Activated naive CD8-positive, alpha-beta T cell treated with anti-CD3 and anti-CD28 coated beads, Interleukin-2, amount 50 U/mL, for 24 hours (primary cell): ENCODE measurements around the gene GRID1.
"Not testable (repeated sequence)": the region's sequence is repeated elsewhere in the genome, so short reads cannot be mapped to it uniquely, and the experiment has no call there.

Experiments
- ATAC-seq: fragments of 150-1000 bp; cut with Tn5 transposase; one replicate; pipeline ENCODE4 v1.10.0; 2021
- DNase-seq: peaks from one replicate; pipeline ENCODE4 v3.0.0; 2021
- H3K27ac Mint-ChIP-seq: one replicate; pipeline ENCODE4 v1.8.0; 2021; ENCODE audit warnings: mild to moderate bottlenecking, mixed read lengths
- H3K27me3 Mint-ChIP-seq: one replicate; pipeline ENCODE4 v1.8.0; 2021; ENCODE audit warnings: mixed read lengths
- H3K36me3 Mint-ChIP-seq: one replicate; pipeline ENCODE4 v1.8.0; 2021; ENCODE audit warnings: low read depth, mixed read lengths
- H3K4me1 Mint-ChIP-seq: one replicate; pipeline ENCODE4 v1.8.0; 2021; ENCODE audit warnings: mixed read lengths
- H3K4me3 Mint-ChIP-seq: one replicate; pipeline ENCODE4 v1.8.0; 2021; ENCODE audit warnings: mild to moderate bottlenecking, moderate library complexity, mixed read lengths
- H3K9me3 Mint-ChIP-seq: one replicate; pipeline ENCODE4 v1.8.0; 2021; ENCODE audit warnings: mixed read lengths

The GRID1 gene

DNA sequence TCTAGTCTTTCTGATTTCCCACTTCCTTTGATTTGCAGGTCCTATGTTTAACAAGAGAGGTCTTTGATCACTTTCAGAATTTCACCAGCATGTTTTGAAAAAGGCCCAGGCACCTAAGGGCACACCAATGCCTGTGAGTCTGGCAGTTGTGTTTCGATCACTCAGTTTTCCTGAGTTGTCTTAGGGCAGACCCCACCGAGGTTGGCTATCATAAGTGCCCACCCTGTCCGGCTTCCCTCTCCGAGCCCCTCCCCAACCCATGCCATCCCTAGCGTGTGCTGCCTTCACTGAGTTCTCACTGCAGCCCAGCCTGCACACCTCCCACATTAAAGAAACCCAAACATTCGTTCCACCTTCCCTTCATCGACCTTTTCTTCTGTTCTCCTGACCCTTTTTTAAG, 257.9 kb downstream of the GRID1 start:
- Mint-ChIP-seq H3K9me3 (no peaks in the 10 kb centered on the region), H3K36me3 (no peaks in the 10 kb centered on the region), H3K27me3 (no peaks in the 10 kb centered on the region), H3K4me3 (no peak overlapping the region), H3K27ac (no peak overlapping the region), H3K4me1 (no peaks in the 10 kb centered on the region)
- DNase-seq (no peak), ATAC-seq (no peak)

DNA sequence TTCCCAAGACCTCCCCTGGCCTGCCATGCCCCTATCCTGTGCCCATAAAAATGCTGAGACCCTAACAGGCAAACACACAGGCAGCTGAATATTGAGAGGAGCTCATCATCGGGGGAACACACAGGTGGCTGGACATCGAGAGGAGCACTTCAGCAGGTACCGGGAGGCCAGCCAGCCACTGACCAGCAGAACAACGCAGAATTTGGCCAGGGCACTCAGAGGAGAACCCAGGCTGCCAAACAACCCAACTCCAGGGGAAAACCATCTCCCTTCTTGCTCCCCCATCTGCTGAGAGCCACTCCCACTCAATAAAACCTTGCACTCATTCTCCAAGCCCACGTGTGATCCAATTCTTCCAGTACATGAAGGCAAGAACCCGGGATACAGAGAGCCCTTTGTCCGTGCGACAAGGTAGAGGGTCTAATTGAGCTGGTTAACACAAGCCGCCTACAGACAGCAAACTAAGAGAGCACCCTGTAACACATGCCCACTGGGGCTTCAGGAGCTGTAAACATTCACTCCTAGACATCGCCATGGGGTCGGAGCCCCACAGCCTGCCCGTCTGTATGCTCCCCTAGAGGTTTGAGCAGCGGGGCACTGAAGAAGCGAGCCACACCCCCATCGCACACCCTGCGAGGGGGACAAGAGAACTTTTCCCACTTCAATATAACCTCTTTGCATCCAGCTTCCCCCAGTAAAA, 258.8 kb downstream of the GRID1 start:
- not testable (repeated sequence) for DNase-seq, H3K27ac Mint-ChIP-seq, H3K36me3 Mint-ChIP-seq, H3K9me3 Mint-ChIP-seq, ATAC-seq, H3K4me1 Mint-ChIP-seq, H3K4me3 Mint-ChIP-seq, H3K27me3 Mint-ChIP-seq

DNA sequence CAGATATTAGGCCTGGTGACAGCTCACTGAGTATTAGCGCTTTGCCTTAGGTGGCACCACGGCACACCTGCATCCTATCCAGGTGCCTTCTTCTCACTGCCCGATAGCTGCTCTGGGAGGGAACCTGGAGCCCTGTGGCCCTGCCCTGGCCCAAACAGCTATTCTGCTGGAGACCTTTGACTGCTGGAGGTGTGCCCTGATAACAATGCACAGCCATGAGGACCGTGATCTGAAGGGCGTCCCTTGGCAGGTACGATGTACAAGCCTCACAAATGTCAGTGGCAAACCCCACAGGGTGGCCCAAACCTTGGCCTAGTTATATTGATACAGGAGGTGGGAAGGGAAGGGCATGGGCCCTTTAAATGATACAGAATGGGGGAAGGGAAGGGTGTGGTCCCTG, 259.5 kb downstream of the GRID1 start:
- DNase-seq: no peak
- Mint-ChIP-seq H3K36me3 (no peaks in the 10 kb centered on the region), H3K4me1 (no peaks in the 10 kb centered on the region), H3K4me3 (no peak overlapping the region), H3K9me3 (no peaks in the 10 kb centered on the region), H3K27ac (no peak overlapping the region), H3K27me3 (no peaks in the 10 kb centered on the region)
- ATAC-seq: no peak

DNA sequence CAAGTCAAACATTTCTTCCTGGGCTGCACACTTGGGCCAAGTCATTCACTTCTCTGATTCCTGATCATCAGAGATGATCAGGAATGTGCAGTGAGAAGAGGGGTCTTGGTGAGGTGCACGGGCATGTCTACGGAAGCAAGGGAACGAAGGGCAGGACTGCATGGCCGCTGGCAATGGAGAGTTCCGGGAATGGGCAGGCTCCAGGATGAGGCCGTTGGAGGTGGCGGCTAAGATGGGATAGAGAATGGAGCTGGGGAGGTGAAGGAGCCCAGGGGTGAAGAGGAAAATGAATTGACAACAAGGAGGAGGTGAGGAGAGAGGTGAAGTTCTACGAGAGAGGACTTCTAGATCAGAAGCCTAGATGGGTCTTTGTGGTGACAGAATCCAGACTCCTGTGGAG, 260.0 kb downstream of the GRID1 start:
- Mint-ChIP-seq H3K36me3 (no peaks in the 10 kb centered on the region), H3K27me3 (no peaks in the 10 kb centered on the region)

DNA sequence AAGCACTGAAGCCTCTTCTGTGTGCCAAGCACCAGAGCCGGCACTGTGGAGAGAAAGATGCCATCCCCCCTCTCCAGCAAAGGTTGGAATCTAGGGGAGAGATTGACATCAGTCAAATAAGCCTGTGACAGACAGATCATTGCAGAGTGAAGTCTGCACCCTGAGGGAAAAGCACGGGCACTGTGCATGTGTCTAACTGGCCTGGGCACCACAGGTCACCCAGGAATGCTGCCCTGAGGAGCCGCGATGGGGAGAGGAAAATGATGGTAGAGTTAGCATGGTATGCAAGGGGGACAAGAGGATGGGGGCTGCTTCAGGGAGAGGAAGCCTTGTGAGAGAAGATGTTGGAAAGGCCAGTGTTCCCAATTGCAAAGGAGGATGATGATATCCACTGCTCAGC, 261.0 kb downstream of the GRID1 start:
- no peaks in the 10 kb centered on the region for H3K27me3 Mint-ChIP-seq
- no peaks in the 10 kb centered on the region for H3K4me1 Mint-ChIP-seq
- no peaks in the 10 kb centered on the region for H3K36me3 Mint-ChIP-seq
- H3K27ac Mint-ChIP-seq: no peak overlapping the region
- ATAC-seq: no peak
- H3K4me3 Mint-ChIP-seq: no peak overlapping the region
- H3K9me3 Mint-ChIP-seq: no peaks in the 10 kb centered on the region
- no peak for DNase-seq

More for the DNA sequence above, 260.0 kb downstream of the GRID1 start:
- Mint-ChIP-seq H3K4me1 (no peaks in the 10 kb centered on the region), H3K9me3 (no peaks in the 10 kb centered on the region), H3K27ac (no peak overlapping the region), H3K4me3 (no peak overlapping the region)
- DNase-seq (no peak), ATAC-seq (no peak)

DNA sequence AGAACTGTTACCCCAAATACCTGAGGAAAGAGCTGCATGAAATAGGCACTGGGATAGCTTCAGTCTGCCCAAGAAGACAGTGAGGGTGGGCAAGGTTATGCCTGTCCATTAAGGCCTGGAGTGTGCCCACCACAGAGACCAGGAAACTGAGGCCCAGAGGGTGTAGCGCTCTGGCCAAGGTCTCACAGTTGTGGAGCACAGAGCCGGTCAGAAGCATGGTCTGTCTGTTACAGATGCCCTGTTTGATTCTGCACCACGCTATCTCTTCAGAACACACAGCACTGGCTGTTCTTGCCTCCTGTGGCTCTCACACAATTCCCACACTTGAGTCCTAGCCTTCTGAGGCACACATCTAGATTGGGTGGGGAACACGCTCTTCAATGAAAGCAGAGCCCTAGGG, 261.4 kb downstream of the GRID1 start:
- H3K36me3 Mint-ChIP-seq: no peaks in the 10 kb centered on the region
- no peaks in the 10 kb centered on the region for H3K4me1 Mint-ChIP-seq
- no peaks in the 10 kb centered on the region for H3K27me3 Mint-ChIP-seq
- DNase-seq: no peak
- no peak overlapping the region for H3K27ac Mint-ChIP-seq
- H3K4me3 Mint-ChIP-seq: no peak overlapping the region
- no peak for ATAC-seq
- no peaks in the 10 kb centered on the region for H3K9me3 Mint-ChIP-seq

DNA sequence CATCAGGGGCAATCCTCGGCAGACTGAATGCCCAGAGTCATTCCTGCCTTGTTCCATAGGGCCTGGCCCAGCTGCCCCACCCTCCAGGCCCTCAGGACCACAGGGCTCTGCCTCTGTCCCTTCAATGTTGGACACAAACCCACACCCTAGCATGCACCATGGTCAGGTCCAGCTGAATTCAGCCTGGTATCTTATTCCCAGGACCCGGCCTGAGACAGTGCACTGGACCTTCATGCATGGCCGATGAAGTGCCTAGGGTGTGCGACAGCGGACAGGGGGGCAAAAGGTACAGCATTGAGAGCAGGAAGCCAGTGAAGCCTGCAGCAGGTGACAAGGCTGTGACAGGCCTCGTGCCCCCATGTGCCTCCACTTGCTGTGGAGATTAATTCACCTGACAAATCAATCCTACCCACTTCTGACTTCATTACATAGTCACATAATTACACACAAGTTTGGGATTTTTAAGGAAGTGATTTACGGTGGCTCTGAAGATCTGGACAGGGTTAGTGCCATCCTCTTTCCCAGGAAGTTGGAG, 261.9 kb downstream of the GRID1 start:
- no peak for DNase-seq
- H3K27me3 Mint-ChIP-seq: no peaks in the 10 kb centered on the region
- H3K9me3 Mint-ChIP-seq: no peaks in the 10 kb centered on the region
- H3K27ac Mint-ChIP-seq: no peak overlapping the region
- H3K4me1 Mint-ChIP-seq: no peaks in the 10 kb centered on the region
- no peaks in the 10 kb centered on the region for H3K36me3 Mint-ChIP-seq
- no peak for ATAC-seq
- no peak overlapping the region for H3K4me3 Mint-ChIP-seq

DNA sequence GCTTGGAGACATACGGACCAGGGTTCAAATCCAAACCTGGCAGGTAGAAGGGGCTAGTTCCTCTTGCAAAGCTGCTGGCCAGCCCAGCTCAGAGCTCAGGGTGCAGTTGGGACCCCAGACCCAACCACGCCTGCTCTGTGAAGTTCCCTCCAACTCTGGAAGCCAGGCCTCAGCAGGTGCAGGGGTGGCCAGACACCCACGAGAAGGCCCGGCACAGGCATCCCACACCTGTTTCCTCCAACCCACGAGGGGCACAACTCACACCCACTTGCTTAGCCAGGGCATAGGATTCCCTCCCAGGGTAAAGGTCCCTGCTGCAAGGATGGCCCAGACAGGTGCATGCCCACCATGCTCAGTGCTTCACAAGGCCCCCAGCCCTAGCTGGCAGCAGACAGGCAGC, 262.4 kb downstream of the GRID1 start:
- Mint-ChIP-seq H3K36me3 (no peaks in the 10 kb centered on the region), H3K4me3 (no peak overlapping the region), H3K27ac (no peak overlapping the region), H3K9me3 (no peaks in the 10 kb centered on the region), H3K27me3 (no peaks in the 10 kb centered on the region), H3K4me1 (no peaks in the 10 kb centered on the region)
- DNase-seq (no peak), ATAC-seq (no peak)

DNA sequence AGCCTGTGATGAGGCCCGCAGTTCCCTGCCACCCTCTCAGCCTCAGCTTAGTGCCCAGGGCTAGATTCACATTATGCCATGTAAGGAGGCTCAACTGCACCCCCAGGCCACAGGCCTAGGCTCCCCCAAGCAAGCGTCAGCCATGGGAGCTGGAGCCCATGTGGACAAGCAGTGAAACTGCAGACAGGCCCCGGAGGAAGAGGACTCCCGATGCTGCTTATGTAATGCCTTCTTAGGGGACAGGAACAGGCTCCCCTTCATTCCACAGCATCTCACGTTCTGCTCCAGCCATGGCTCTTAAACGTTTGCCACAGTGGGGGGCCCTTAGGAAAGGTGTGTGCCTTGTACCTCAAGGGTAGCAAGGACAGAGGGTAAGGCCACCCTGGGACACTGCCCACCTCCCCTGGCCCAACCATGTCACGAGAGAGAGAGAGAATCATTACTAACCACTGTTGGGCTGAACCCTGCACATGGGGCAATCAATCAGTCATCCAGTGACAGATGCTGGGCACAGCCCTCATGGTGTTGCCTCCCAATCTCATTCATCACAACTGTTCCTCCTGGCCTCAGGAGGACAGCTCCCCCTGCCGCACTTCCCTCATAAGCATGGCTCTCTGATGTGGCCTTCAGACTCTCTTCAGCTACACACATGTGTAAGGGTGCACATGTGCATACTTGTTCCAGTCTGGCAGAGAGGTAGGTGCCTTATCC, 263.0 kb downstream of the GRID1 start:
- Mint-ChIP-seq H3K4me3 (no peak overlapping the region), H3K27ac (no peak overlapping the region), H3K27me3 (no peaks in the 10 kb centered on the region), H3K36me3 (no peaks in the 10 kb centered on the region), H3K4me1 (no peaks in the 10 kb centered on the region), H3K9me3 (no peaks in the 10 kb centered on the region)
- no peak for DNase-seq
- no peak for ATAC-seq

DNA sequence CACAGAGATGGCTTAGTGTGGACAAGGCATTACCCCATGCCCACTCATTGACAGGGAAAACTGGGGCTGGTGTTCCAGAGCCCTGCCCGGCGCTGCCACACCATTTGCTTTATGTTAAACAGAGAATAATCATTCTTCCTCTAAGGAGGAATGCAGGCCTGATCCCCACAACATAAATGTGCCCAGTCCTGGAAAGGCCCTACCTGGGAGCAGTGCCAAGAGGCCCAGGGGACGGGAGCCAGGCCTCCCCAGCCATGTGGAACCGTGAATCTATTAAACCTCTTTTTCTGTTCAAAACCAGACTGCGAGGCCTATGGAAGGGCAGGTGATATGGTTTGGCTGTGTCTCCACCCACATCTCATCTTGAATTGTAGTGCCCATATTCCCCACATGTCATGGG, 264.1 kb downstream of the GRID1 start:
- DNase-seq (no peak), ATAC-seq (no peak)
- Mint-ChIP-seq H3K4me1 (no peaks in the 10 kb centered on the region), H3K36me3 (no peaks in the 10 kb centered on the region), H3K27me3 (no peaks in the 10 kb centered on the region), H3K27ac (no peak overlapping the region), H3K9me3 (no peaks in the 10 kb centered on the region), H3K4me3 (no peak overlapping the region)

DNA sequence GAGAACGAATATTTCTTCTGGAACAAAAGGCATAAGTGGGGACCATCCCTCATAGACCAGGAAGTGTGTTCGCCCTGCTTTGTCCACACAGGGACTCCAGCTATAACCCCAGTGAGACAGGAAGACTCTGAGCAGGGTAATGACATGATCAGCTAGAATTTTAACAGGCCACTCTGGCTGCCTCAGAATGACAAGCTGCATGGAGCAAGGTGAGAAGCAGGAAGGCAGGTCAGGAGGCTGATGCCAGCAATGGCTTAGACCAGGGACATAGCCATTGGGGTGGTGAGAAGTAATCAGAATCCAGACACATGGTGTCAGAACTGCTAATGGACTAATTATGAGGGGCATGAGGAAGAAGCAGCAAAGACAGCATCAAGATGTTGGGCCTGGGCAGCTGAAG, 264.6 kb downstream of the GRID1 start:
- Mint-ChIP-seq H3K4me3 (no peak overlapping the region), H3K9me3 (no peaks in the 10 kb centered on the region), H3K4me1 (no peaks in the 10 kb centered on the region), H3K27ac (no peak overlapping the region), H3K36me3 (no peaks in the 10 kb centered on the region), H3K27me3 (peaks cover 2% of the 10 kb centered on the region)
- DNase-seq (no peak), ATAC-seq (no peak)

DNA sequence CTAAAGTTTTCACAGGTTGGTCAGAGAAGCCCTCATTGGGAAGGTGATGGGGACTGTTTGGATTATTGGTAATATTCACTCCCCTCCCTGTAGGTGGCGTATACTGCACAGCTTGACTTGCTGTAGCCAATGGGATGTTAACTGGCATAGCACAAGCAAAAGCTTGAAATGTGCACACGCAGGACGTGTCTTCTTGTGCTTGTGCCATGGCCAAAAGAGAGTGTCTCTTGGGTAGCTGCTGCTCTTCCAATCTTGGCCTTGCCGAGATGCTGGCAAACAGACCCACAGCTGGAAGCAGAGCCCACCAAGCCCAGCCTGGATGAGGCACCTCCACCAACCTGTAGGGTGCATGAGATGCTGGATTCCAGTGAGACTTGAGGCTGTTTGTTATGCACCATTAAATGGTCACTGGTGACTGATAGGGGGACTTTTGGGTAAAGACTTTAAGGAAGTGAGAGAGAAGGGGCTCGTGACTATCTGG, 266.0 kb downstream of the GRID1 start:
- no peak overlapping the region for H3K27ac Mint-ChIP-seq
- DNase-seq (no peak), ATAC-seq (no peak)
- no peaks in the 10 kb centered on the region for H3K36me3 Mint-ChIP-seq
- H3K4me1 Mint-ChIP-seq: no peaks in the 10 kb centered on the region
- H3K27me3 Mint-ChIP-seq: peaks cover 2% of the 10 kb centered on the region
- H3K4me3 Mint-ChIP-seq: no peak overlapping the region
- H3K9me3 Mint-ChIP-seq: no peaks in the 10 kb centered on the region

DNA sequence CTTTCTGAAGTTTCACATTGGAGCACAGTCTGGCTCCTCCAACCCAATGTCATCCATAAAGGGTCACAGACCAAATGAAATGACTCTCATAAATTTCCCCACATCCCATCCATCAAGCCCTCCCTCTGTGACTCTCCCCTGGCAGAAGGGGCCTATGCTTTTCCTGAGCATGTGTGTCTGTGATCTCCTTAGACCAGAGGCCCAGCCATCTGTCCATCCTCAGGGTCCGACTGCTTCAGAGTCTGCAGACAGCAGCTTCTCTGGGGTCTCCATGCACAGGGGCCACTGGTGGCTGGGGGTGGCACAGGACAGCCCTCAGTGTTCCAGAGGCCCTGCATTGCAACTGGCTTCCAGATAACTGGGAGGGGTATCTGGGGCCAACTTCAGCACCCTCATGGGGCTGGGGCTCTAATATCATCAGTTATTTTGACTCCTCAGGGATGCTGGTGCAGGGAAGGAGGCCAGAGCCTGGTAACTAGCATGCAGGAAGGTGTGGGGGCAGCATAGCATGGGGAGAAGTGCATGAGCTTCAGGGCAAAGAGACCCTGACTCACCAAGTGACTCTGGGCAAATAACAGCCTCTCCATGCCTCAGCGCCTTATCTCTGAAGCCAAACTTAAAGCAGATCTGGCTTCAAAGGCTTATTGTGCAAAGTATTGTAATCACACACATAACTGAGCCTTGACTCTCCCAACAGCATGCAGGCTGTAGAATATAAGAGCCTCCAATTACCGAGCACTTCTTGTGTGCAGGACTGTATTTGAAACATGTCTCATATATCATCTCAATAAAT, 266.9 kb downstream of the GRID1 start:
- H3K4me1 Mint-ChIP-seq: no peaks in the 10 kb centered on the region
- H3K27ac Mint-ChIP-seq: no peak overlapping the region
- H3K4me3 Mint-ChIP-seq: no peak overlapping the region
- H3K9me3 Mint-ChIP-seq: no peaks in the 10 kb centered on the region
- no peaks in the 10 kb centered on the region for H3K36me3 Mint-ChIP-seq
- ATAC-seq: no peak
- DNase-seq: no peak
- peaks cover 2% of the 10 kb centered on the region for H3K27me3 Mint-ChIP-seq

DNA sequence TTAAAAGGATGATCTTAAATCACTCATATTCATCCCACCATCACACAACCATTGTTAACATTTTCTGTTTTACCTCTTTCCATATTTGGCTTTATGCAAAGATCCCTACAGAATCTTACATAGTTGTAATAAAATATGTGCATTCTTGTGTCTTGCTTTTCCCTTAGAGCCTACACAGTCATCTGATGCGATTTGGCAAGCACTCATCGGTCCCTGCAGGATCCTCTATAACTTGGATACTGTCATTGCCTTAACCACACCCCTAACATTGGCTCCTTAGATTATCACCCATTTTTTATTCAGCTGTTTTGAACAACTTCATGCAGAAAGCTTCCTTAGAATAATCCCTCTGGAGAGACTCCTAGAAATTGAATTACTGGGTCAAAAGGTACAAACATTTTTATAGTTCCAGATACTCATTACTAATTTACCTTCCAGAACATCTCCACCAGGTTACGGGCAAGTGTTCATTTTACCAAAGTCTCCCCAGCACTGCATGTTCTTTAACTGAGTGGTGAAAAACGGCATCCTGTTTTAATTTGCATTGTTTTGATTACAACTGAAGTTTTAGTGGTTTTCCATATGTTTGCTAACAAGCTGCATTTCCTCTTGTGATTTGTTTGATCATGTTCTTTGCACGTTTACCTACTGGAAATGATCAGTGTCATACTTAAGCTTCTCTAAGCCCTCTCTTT, 268.3 kb downstream of the GRID1 start:
- Mint-ChIP-seq H3K4me3 (no peak overlapping the region), H3K27me3 (peaks cover 2% of the 10 kb centered on the region), H3K27ac (no peak overlapping the region), H3K4me1 (no peaks in the 10 kb centered on the region), H3K9me3 (no peaks in the 10 kb centered on the region), H3K36me3 (no peaks in the 10 kb centered on the region)
- ATAC-seq (no peak), DNase-seq (no peak)
